Measurements from ENCODE around the gene MFGE8.

MFGE8 gene

DNA sequence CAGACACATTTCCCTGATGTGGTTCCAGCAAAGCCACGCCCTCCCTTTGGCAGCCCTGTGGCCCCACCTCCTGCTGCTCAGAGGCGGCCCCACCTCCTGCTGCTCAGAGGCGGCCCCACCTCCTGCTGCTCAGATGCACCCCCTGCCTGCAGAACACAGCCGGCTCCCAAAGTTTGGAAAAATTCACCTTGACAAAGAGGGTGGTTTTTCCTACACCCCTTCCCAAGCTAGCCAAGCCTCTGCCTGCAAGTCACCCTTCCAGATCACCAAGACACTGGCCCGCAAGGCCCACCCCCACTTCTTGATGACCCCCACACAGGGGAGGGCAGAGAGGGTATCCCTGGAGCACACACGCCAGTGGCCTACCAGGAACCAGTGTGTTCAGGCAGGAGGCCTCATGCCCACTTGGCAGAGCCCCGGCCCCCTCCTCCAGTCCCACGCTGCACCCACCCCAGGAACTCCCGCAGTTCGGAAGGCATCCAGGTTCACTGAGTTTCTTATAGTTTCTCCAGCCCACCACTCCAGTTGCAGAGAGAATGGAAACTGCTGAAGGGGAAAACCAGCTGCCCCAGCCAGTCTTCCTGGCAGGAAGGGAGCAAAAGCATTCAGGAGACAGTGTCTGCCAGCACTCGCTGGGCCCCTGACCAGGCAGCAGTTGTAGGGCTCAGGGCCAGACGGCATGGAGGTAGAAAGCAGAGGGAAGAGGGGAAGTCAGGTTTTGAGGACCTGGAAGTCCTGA lies 15.6 kb downstream of the MFGE8 start:
- Histone ChIP-seq H3K27me3 (ENCODE audit: control insufficient read depth, insufficient read depth, low read length) (peaks cover 15% of the 10 kb centered on the region), H3K9me3 (ENCODE audit: control insufficient read depth, insufficient read depth, low read length) (no peaks in the 10 kb centered on the region), H3K4me3 (ENCODE audit: low read depth, low read length) (no peak overlapping the region), H3K9ac (ENCODE audit: low read depth, low read length) (no peak overlapping the region), H3K4me1 (ENCODE audit: control insufficient read depth, insufficient read depth, low read length) (peaks cover 29% of the 10 kb centered on the region), H3K36me3 (ENCODE audit: control insufficient read depth, insufficient read depth, low read length) (peaks cover 42% of the 10 kb centered on the region), H3K27ac (ENCODE audit: low read depth, low read length) (no peak overlapping the region)

DNA sequence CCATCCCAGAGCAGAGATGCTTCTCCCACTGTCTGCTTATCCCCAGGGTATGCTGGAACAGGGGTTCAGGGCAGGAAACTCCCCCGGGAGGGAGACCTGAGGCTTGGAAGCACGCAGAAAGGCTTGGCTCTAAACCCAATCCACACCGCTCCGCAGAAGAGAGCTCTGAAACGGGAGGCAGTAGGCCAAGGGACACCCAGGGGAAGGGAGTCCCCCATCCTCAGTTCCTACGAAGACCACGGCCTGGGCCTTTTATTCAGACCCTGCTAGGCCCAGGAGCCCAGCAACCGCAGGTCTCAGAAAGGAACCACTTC lies 16.1 kb downstream of the MFGE8 start:
- H3K27me3 ChIP-seq (ENCODE audit: control insufficient read depth, insufficient read depth, low read length), result peaks cover 15% of the 10 kb centered on the region
- peak overlapping the region; percentile 35 for H3K27ac ChIP-seq (ENCODE audit: low read depth, low read length)
- no peak overlapping the region for H3K9ac ChIP-seq (ENCODE audit: low read depth, low read length)
- peaks cover 29% of the 10 kb centered on the region for H3K4me1 ChIP-seq (ENCODE audit: control insufficient read depth, insufficient read depth, low read length)
- no peaks in the 10 kb centered on the region for H3K9me3 ChIP-seq (ENCODE audit: control insufficient read depth, insufficient read depth, low read length)
- H3K36me3 ChIP-seq (ENCODE audit: control insufficient read depth, insufficient read depth, low read length), result peaks cover 40% of the 10 kb centered on the region
- no peak overlapping the region for H3K4me3 ChIP-seq (ENCODE audit: low read depth, low read length)

- Histone ChIP-seq H3K4me1 (ENCODE audit: control insufficient read depth, insufficient read depth, low read length) (peaks cover 29% of the 10 kb centered on the region), H3K9ac (ENCODE audit: low read depth, low read length) (no peak overlapping the region), H3K27ac (ENCODE audit: low read depth, low read length) (no peak overlapping the region), H3K4me3 (ENCODE audit: low read depth, low read length) (no peak overlapping the region), H3K36me3 (ENCODE audit: control insufficient read depth, insufficient read depth, low read length) (peaks cover 37% of the 10 kb centered on the region), H3K9me3 (ENCODE audit: control insufficient read depth, insufficient read depth, low read length) (no peaks in the 10 kb centered on the region), H3K27me3 (ENCODE audit: control insufficient read depth, insufficient read depth, low read length) (peaks cover 15% of the 10 kb centered on the region)
Observed at GRCh38 chr15:88896333-88897033, 16.7 kb downstream of the MFGE8 start.

- peak within 1 kb of the TSS; percentile 70 for H3K4me3 ChIP-seq (ENCODE audit: low read depth, low read length)
- peaks cover 29% of the 10 kb centered on the region for H3K4me1 ChIP-seq (ENCODE audit: control insufficient read depth, insufficient read depth, low read length)
- H3K9me3 ChIP-seq (ENCODE audit: control insufficient read depth, insufficient read depth, low read length), result no peaks in the 10 kb centered on the region
- peaks cover 24% of the 10 kb centered on the region for H3K36me3 ChIP-seq (ENCODE audit: control insufficient read depth, insufficient read depth, low read length)
- H3K9ac ChIP-seq (ENCODE audit: low read depth, low read length), result peak within 1 kb of the TSS; percentile 17; the same call in 1 of the 2 replicates
- H3K27ac ChIP-seq (ENCODE audit: low read depth, low read length), result no peak within 1 kb of the TSS
- peaks cover 15% of the 10 kb centered on the region for H3K27me3 ChIP-seq (ENCODE audit: control insufficient read depth, insufficient read depth, low read length)
Observed at GRCh38 chr15:88894819-88895767, 18.1 kb downstream of the MFGE8 start, which contains the start of gene HAPLN3. Gene HAPLN3 (minus strand): TSS chr15:88895544. CDS start chr15:88887298, 8,246 bp downstream.

DNA sequence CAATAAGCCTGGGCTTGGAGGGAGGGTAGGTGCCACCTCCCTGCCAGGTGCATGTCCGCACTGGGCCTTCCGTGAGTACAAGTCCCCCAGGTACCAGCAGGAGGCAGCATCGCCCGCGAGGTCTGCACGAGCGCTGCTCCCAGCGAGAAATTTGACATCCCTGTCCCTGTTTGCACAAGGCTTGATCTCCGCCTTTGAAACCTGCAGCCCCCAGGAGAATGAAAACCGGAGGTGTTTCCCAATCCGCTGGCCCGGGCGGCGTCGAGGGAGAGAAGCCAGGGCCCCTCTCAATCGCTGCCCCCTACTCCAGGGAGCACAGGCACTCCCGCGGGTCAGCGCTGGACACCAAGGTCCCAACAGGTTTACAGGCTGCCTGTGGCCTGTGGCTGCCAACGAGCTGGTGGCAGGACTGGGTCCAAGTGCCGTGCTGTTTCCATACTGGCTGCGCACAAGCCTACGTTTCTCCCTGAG lies 18.8 kb downstream of the MFGE8 start:
- peaks cover 17% of the 10 kb centered on the region for H3K36me3 ChIP-seq (ENCODE audit: control insufficient read depth, insufficient read depth, low read length)
- H3K9me3 ChIP-seq (ENCODE audit: control insufficient read depth, insufficient read depth, low read length), result no peaks in the 10 kb centered on the region
- H3K27ac ChIP-seq (ENCODE audit: low read depth, low read length), result no peak overlapping the region
- peaks cover 15% of the 10 kb centered on the region for H3K27me3 ChIP-seq (ENCODE audit: control insufficient read depth, insufficient read depth, low read length)
- H3K4me1 ChIP-seq (ENCODE audit: control insufficient read depth, insufficient read depth, low read length), result peaks cover 27% of the 10 kb centered on the region
- H3K4me3 ChIP-seq (ENCODE audit: low read depth, low read length), result peak overlapping the region; percentile 70
- 0 out of 2 replicates have a peak overlapping the region, but pooled peaks have one; percentile 17 for H3K9ac ChIP-seq (ENCODE audit: low read depth, low read length)

DNA sequence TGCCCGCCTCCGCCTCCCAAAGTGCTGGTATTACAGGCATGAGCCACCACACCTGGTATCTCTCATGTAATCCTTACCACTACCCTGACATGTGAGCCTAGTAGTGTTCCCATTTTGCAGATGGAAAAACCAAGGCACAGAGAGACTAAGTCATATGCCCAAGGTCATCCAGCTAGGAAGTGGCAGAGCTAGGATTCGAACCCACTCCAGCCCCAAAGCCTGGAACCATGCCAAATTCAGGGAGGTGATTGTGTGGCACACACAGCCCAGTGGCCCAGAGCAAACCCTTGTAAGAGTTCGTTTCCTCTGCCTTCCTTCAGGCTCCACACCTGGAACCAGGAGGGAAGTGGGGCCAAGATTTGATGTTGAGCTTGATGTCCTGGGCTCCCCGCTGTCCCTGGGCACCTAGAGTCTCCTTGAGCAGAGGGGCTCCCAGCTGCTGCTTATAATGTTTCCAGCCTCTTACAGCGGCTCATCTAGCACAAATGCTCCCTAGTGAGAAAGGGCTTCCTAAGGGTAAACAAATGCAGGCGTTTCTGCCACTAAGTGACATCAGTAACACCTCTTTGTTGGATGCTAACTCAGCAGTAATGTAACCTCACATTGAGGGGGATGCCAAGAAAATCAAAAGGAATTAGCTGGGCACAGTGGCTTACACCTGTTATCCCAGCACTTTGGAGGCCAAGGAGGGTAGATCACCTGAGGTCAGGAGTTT lies 21.5 kb downstream of the MFGE8 start:
- Histone ChIP-seq H3K36me3 (ENCODE audit: control insufficient read depth, insufficient read depth, low read length) (peaks cover 13% of the 10 kb centered on the region), H3K4me1 (ENCODE audit: control insufficient read depth, insufficient read depth, low read length) (peaks cover 9% of the 10 kb centered on the region), H3K9ac (ENCODE audit: low read depth, low read length) (no peak overlapping the region), H3K27me3 (ENCODE audit: control insufficient read depth, insufficient read depth, low read length) (peaks cover 15% of the 10 kb centered on the region), H3K4me3 (ENCODE audit: low read depth, low read length) (no peak overlapping the region), H3K27ac (ENCODE audit: low read depth, low read length) (no peak overlapping the region), H3K9me3 (ENCODE audit: control insufficient read depth, insufficient read depth, low read length) (no peaks in the 10 kb centered on the region)

DNA sequence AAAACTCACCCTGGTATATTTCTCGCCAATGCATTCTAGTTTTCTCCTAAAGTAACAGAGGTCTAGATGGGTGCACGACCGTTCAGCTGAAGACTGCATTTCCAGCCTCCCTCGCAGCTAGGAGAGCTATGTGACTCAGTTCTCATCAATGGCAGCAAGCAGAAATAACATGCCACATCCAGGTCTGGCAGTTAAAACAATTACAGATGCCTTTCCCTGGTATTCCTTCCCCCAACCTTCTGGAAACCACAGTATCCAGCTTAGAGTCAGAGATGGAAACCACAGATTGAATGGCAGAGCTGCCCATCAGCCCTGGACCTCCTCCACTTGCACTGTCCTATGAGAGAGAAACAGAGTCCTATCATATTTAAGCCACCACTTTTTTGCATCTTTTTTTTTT lies 22.7 kb downstream of the MFGE8 start:
- H3K36me3 ChIP-seq (ENCODE audit: control insufficient read depth, insufficient read depth, low read length), result peaks cover 14% of the 10 kb centered on the region
- H3K27ac ChIP-seq (ENCODE audit: low read depth, low read length), result no peak overlapping the region
- no peak overlapping the region for H3K4me3 ChIP-seq (ENCODE audit: low read depth, low read length)
- H3K27me3 ChIP-seq (ENCODE audit: control insufficient read depth, insufficient read depth, low read length), result peaks cover 12% of the 10 kb centered on the region
- H3K4me1 ChIP-seq (ENCODE audit: control insufficient read depth, insufficient read depth, low read length), result peaks cover 2% of the 10 kb centered on the region; the same call in 1 of the 2 replicates
- no peak overlapping the region for H3K9ac ChIP-seq (ENCODE audit: low read depth, low read length)
- H3K9me3 ChIP-seq (ENCODE audit: control insufficient read depth, insufficient read depth, low read length), result no peaks in the 10 kb centered on the region

- H3K36me3 ChIP-seq (ENCODE audit: control insufficient read depth, insufficient read depth, low read length), result peaks cover 14% of the 10 kb centered on the region
- no peak overlapping the region for H3K27ac ChIP-seq (ENCODE audit: low read depth, low read length)
- H3K9me3 ChIP-seq (ENCODE audit: control insufficient read depth, insufficient read depth, low read length), result no peaks in the 10 kb centered on the region
- peaks cover 4% of the 10 kb centered on the region for H3K4me1 ChIP-seq (ENCODE audit: control insufficient read depth, insufficient read depth, low read length)
- no peak overlapping the region for H3K4me3 ChIP-seq (ENCODE audit: low read depth, low read length)
- H3K9ac ChIP-seq (ENCODE audit: low read depth, low read length), result no peak overlapping the region
- no peaks in the 10 kb centered on the region for H3K27me3 ChIP-seq (ENCODE audit: control insufficient read depth, insufficient read depth, low read length)
Observed at GRCh38 chr15:88888719-88889118, 24.5 kb downstream of the MFGE8 start.

GRCh38 chr15:88887068-88887580 lies 26.1 kb downstream of the MFGE8 start:
- no peak overlapping the region for H3K4me3 ChIP-seq (ENCODE audit: low read depth, low read length)

GRCh38 chr15:88882785-88883184 lies 30.4 kb downstream of the MFGE8 start:
- Histone ChIP-seq H3K4me3 (ENCODE audit: low read depth, low read length) (no peak overlapping the region), H3K36me3 (ENCODE audit: control insufficient read depth, insufficient read depth, low read length) (peaks cover 34% of the 10 kb centered on the region), H3K27me3 (ENCODE audit: control insufficient read depth, insufficient read depth, low read length) (no peaks in the 10 kb centered on the region), H3K9ac (ENCODE audit: low read depth, low read length) (no peak overlapping the region), H3K4me1 (ENCODE audit: control insufficient read depth, insufficient read depth, low read length) (peaks cover 4% of the 10 kb centered on the region), H3K9me3 (ENCODE audit: control insufficient read depth, insufficient read depth, low read length) (no peaks in the 10 kb centered on the region), H3K27ac (ENCODE audit: low read depth, low read length) (no peak overlapping the region)

More at GRCh38 chr15:88887068-88887580, 26.1 kb downstream of the MFGE8 start:
- H3K4me1 ChIP-seq (ENCODE audit: control insufficient read depth, insufficient read depth, low read length), result peaks cover 4% of the 10 kb centered on the region
- peaks cover 10% of the 10 kb centered on the region; the same call in 1 of the 2 replicates for H3K36me3 ChIP-seq (ENCODE audit: control insufficient read depth, insufficient read depth, low read length)
- H3K27ac ChIP-seq (ENCODE audit: low read depth, low read length), result no peak overlapping the region
- H3K27me3 ChIP-seq (ENCODE audit: control insufficient read depth, insufficient read depth, low read length), result no peaks in the 10 kb centered on the region
- H3K9me3 ChIP-seq (ENCODE audit: control insufficient read depth, insufficient read depth, low read length), result no peaks in the 10 kb centered on the region
- no peak overlapping the region for H3K9ac ChIP-seq (ENCODE audit: low read depth, low read length)
